Endometrial microvascular endothelial cells (primary cell): Measurements from ENCODE around the gene DPH5. TPM values are rescaled to one million over a fixed set of nuclear protein-coding genes. Genes with fewer than 3 reads are reported as not detected.
"Not testable (repeated sequence)": the region's sequence is repeated elsewhere in the genome, so short reads cannot be mapped to it uniquely, and the experiment has no call there.

Experiments
- in situ Hi-C: cut with HindIII; loops from 2 replicates; pipeline ENCODE4 v1.10.0; 2017; ENCODE audit warnings: low sequenced_read_pairs, low pct_unique_long_range_greater_than_20kb; ENCODE audit errors: inconsistent ontology term
- total RNA-seq: library from RNA; depleted of rRNA; stranded (reverse); fragments of >200 nt; gene quantifications from one replicate; pipeline ENCODE4 v1.2.3, GENCODE V29; 2015; ENCODE audit errors: inconsistent ontology term

Gene DPH5
- total RNA-seq, 1 donor from 2014 or later, result 45.7 TPM

DNA sequence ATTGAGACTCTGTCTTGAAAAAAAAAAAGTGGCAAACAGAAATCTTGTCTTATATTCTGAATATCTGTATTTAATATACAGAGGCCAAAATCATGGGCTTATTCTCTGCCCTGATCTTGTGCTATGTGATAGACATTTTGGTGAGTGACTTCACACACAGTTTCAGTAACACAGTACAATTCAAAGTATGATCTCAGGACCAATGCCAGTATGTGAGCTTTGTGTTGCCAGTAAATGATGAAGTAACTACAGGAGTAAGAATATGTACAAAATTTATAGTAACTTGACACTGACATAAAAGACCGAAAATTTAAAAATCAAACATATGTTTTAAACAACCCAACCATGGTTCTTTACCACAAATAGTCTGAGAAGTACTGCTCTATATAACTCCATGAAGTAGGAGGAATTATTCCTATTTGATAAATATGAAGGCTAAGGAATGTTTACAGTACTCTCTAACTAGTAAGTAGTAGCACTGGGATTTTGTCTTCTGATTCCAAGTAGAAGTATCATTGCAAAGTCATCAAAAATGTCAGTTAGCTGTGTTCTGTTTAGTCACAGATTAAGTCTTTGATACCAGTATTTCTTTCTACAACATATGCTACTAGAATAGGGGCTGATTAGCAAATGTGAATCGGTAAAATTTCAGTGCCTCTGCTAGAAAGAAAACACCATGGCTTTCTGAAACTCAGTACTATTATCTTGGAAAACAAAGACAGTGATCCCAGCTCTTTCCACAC lies 25.3 kb downstream of the DPH5 start:
- in situ Hi-C loops, result no loop called here

DNA sequence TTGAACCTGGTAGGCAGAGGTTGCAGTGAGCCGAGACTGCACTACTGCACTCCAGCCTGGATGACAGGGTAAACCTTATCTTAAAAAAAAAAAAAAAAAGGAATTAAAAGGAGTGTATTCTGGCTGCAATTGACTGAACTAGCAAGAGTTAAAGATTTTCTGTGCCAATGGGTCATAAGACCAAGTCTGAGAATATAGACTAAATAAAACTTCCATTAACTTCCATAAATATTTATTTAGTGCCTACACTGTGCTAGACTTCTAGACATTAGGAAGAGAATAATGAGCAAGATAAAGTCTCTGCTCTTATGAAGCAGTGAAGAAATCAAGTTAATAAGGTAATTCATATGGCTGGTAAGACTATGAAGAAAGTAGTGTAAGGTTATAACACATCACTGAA lies 27.2 kb downstream of the DPH5 start:
- in situ Hi-C loops, result no loop called here

DNA sequence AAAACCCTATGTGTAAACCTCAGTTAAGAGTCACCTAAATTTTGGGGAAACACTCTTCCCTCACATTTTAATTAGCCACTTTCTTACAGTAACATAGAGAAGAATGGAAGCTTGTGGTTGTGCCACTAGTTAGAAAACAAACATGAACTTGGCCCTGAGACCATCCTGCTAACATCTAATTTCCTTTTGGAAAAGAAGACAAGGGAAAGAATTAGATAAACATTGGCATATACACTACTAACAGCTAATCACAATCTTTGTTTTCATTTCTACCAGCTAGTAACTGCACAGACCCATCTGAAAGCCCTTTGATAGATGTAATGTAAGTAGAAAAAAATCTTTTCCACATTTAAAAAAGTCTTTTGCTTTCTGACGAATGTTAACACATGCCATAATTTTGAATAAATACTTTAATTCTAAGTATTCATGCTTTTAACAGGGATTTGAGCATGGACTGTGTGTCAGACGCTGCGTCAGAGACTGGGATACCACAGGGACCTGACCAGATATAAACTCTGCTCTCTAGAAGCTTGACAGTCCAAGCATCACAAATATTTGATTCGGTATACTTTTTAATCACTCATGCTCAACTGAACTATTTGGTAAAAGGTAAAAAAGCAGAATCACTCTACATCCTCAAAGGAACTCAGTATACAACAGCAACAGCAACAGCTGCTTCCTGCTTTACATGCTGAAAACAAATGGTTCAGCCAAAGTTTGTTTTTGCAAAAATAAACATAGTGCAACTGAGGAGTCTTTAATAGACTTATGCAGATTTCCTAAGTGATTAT lies 30.2 kb downstream of the DPH5 start:
- in situ Hi-C loops, result no loop called here

DNA sequence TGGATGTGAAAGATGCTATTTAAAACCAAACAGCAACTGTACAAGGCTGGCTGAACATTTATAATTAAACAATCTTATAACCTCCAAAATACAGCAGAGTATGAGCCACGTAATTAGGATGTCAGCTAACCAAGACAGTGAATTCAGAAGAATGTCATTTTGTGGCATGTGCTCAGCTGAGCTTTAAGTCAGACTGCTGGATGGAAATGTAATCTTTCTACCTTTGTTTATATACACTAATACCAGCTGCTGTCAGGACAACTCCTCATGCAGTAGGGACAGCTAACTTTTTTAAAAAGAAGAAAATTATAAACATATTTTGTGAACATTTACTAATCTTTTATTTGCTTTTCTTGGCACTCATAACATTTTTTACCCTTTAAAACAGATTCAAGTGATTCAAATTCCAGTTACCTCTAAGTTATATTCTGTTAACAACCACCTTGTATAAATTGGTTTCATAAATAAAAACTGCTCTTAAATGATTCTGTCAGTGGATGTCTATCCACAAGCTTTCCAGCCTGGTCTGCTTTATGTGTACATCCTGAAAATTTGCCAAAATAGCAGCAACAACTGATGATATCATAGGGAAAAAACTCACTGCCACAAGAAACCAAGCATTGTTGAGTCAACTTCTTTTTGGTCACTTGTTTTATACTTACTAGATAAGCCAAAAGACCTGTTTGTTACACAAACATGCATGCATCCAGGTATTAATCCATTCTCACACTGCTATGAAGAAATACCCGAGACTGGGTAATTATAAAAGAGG lies 36.1 kb downstream of the DPH5 start:
- in situ Hi-C loops, result no loop called here

DNA sequence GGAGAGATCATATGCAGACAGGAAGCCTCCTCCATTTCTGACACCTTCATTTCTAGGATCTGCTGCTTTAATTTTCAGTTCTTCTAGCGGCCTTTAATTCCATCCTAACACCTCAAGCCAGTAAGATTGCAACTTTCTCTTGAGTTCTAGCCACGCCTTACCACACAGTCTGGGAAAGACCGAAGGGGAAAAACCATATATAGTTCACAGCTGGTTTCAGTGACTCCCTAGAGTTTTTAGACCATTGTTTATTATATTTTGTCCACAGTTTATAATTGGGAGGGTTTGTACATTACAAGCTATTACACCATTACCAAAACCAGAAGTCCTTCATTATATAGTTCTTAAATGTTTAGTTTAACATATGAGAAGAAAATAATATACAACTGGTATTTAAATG lies 37.5 kb downstream of the DPH5 start:
- in situ Hi-C loops, result no loop called here

DNA sequence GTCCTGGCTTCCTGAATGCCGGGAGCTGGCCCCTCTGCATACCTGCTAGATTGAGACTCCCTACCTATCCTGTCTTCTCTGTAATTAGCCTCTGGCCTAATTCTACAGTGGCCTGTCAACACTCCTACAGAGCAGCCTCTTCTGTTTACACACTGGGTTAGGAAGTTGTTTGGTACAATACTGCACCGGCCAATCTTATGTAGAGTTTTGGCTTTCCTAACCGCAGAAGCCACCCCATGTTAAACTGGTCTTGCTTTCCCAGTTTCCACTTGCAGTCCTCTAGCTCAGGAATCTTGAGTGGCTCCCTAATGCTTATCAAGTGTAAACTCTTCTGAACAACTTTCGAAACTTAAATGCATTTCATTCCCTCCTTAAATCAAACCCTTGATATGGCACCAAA lies 42.8 kb downstream of the DPH5 start:
- in situ Hi-C loops, result no loop called here

DNA sequence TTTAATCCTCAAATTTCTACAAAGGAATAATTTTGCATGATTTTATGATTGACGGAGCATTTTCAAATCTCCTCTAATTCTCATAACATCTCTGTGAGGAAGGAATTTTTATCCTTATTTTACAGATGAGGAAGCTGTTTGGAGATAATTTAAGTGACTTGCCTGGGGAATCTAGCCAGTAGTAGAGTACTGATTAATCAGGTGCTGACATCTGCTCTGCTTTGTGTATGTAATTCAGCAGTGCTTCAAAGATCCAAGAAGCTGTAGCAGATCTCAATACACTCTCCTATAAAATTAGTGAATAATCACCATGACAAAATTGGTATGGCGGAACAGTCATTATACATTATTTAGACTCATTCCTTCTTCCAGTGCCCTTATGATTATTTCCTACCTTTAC lies 46.0 kb downstream of the DPH5 start:
- in situ Hi-C loops, result no loop called here

DNA sequence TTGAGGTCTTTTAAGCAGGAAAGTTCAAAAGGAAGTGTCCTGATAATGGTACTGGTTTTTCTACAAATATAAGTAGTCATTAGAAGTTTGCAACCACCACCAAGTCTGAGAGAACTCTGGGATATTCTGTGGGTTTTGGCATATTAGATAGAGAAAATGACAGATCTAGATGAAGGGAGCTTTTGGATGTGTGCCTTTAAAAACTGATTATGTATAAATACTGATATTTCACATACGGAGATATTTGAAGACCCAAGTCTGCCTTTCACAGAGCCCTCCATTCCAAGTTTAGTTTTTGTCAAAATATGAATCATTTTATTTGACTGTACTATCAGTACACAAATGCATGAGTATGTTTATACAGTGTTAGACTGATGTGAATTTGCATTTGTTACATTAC lies 48.6 kb downstream of the DPH5 start:
- in situ Hi-C loops, result no loop called here

DNA sequence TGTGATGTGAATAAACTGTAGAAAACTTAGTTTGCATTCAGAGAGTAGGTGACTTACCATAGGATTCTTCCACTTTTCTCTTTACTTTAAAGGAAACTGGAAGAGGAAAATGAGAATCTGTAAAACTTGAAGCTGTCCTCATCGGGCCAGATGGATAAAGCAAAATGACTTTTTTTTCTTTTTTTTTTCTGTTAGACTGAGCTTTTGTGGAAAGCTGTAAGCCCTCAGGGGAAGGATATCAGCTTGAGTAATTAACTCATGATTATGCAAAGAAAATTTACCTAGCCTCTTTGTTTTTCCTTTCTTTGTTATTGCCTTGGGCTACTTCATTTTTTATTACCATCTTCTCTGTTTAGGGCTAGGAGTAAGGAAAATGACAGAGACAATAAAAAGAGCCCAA lies 53.4 kb downstream of the DPH5 start:
- in situ Hi-C loops, result no loop called here

DNA sequence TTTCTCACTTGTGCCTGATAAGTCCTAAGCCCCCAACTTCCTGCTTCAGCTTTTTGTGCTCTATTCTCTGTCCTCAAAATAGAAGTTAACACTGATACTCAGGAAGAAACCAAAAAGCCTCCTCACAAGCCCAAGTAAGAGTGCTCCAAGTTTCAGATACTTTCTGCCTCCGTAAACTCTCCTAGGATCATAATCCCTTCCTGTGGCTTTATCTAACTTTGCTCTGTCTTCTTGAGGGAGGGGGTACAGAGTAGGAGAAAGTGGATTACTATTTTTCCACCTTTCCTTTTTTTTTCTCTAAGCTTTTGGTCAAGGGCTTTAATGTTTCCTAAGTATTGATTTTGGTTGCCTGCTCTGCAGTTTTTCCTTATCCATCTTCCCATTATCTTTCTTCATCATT lies 54.6 kb downstream of the DPH5 start:
- in situ Hi-C loops, result no loop called here

DNA sequence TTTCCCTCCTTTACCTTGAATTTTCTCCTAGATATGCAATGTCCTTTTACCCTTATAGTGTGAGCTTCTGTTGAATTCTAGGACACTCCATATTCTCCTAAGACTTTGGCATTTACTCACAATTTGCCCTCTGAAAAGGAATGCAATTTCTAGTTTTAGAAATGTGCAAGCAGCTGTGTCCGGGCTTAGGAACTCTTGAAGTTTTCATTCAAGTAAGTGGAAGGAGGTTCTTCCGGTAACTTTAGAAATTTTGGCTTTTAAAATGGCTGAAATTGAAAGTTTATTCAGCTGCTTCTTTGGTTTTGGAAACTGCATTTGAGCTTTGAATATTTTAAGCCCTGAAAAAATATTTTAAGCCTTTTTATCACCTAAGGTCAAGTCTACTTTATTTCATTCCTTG lies 56.3 kb downstream of the DPH5 start:
- in situ Hi-C loops, result no loop called here

DNA sequence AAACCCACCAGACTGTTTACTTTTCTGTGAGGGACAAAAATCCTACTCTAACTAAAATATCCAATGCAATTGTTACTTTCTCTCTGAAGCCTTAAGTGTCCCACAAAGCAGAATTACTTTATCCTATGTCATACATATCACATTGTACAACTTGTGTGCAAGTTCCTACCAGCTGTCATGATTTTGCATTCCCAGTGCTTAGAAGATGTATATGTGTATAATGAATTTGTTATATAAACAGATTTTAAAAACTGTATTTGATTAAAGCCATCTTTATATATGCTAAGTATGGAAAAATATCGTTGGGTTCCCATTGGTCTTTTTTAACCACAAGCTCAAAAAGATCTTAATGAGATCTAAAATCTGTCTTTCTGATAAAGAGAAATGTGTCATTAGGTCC lies 57.0 kb downstream of the DPH5 start:
- in situ Hi-C loops, result no loop called here

DNA sequence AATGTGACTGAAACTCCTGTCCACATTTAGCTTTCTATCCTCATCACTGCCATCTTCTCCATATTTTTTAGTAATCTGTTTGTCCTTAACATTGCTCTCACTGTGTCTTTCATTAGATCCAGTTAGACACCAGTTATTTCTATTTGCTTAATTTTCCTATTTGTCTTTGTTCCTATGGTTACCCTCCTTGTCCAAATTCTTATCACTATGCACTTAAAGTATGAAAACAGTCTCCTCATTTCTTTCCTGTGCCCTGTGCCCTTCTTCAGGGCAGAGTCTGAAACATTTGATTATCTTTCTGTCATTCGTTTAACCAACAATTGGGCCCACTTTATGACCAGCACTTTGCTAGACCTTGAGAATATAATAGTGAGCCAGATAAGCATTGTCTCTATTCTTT lies 65.5 kb downstream of the DPH5 start:
- in situ Hi-C loops, result no loop called here

DNA sequence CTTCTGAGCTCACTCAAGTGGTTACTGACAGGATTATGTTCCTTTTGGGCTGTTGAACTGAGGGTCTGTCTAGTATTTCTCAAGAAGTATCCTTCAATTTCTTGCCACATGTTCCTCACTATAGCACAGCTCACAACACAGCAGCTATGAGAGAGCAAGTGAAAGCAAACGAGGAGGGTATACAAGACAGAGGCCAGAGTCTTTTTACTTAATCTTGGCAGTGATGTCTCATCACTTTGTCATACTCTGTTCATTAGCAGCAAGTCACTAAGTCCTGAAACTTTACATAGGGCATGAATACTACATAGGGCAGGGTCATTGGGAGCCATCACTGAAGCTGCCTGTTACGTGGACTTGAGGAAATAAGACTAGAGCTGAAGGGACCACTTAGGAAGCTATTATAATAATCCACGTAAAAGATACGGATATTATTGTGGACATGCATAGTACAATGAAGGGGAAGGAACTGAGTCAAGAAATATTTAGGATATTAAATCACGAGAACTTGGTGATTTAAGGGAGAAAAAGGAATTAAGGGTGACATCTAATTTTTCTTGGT lies 66.0 kb downstream of the DPH5 start:
- in situ Hi-C loops, result no loop called here

DNA sequence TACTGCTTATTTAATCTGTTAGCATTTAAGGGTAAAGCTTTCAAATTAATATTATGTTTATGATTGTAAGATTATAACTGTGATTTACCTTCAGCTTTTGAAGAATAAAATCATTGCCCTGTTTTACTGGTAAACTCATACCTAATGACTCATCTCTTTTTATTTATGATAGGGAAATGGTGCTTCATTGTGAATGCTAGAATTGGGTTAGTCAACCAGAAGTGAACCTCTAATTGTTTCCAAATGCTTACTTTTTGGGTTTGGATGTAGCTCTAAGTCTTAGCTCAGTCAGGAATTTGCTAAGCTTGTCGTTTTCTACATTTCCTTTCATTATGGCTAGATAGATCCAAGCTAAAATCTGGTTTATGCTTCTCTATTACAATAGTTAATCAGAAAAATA lies 70.3 kb downstream of the DPH5 start:
- in situ Hi-C loops, result no loop called here

DNA sequence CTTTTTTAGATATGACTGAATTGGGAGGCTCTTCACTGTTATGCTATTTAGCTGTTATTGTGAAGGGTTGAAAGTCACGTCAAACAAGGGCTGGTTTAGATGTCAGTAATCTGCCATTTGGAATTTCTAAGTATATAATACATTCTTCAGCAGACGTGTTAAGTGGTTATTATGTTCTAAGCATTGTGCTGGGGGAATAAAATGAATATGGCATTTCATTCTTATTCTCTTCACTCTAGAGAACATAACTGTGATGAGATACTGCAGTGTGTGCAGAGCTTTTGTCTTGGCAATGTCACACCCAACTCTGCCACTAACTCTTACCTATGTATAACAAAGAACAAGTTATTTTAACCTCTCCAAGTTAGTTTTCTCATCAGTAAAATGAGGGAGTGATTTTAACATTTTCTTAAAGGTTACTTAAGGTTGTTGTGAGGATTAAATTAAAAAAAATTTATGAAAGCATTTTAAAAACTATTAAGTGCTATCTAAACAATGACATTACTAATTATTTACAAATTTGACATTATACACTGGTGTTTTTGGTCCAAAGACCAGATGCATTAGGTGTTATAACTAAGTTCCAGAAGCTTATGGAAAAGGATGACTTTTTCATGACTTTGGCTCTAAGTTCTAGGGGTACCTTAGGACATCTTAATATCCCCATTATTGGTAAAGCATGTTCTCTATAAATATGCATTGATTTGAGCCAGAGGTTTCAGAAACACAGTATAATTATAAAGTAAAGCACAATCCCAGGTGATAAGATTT lies 71.4 kb downstream of the DPH5 start:
- in situ Hi-C loops, result no loop called here

DNA sequence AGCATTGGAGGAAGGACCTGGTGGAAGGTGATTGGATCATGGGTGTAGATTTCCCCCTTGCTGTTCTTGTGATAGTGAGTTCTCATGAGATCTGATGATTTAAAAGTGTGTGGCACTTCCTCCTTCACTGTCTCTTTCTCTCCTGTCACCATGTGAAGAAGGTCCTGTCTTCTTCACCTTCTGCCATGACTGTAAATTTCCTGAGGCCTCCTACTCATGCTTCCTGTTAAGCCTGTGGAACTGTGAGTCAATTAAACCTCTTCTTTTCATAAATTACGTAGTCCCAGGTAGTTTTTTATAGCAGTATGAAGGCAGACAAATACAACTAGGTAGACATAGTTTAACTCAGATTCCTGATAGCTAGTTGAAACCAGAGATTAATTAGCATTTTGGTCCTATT lies 72.6 kb downstream of the DPH5 start:
- in situ Hi-C loops, result not testable (repeated sequence)

DNA sequence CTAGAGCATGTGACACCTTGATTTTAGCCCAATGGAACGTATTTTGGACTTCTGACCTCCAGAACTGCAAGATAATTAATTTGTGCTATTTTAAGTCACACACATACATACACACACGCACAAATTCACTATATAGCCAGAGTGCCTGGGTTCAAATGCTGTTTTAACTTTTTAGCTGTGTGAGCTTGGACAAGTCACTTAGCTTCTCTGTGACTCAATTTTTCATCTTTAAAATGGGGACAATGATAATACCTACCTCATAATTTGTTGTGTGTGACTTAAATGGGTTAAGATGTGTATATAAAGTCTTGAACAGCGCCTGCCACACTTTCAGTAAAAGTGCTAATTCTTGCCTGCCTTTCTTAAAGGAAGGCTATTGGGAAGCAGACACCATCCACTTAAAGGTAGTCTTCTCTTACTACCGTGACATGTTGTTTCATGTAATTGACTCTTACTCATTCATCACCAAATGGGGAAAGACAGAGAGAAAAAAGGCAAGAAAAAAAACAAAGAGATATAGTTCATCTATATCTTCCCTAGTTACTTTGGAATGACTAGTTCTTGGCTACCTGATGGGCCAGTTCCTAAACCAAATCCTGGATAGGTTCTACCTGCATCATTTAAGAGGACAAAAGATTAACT lies 73.4 kb downstream of the DPH5 start:
- in situ Hi-C loops, result no loop called here
